Activated CD4-positive, alpha-beta memory T cell treated with anti-CD3 and anti-CD28 coated beads for 36 hours (primary cell): ENCODE data around the gene OR51D1. TPM values are rescaled to one million over a fixed set of nuclear protein-coding genes. Genes with fewer than 3 reads are reported as not detected.

Experiments
- CTCF ChIA-PET: fragments of 350-600 bp; sonication (Branson Sonifier 250); formaldehyde crosslinking; loops from one replicate; lab custom pipeline; 2021; ENCODE audit warnings: antibody characterized with exemption, inconsistent platforms; lab: Charles Lee
- POLR2A ChIA-PET: fragments of 350-600 bp; sonication (Branson Sonifier 250); formaldehyde crosslinking; loops from one replicate; lab custom pipeline; 2021; ENCODE audit warnings: antibody characterized with exemption; lab: Charles Lee
- DNase-seq: peaks from one replicate; pipeline ENCODE4 v3.0.0-alpha.2; 2020
- H3K27ac Mint-ChIP-seq: one replicate; pipeline ENCODE4 v1.8.0; 2021; ENCODE audit warnings: mixed read lengths
- H3K27me3 Mint-ChIP-seq: one replicate; pipeline ENCODE4 v1.8.0; 2021; ENCODE audit warnings: mixed read lengths
- H3K36me3 Mint-ChIP-seq: one replicate; pipeline ENCODE4 v1.8.0; 2021; ENCODE audit warnings: mixed read lengths
- H3K4me1 Mint-ChIP-seq: one replicate; pipeline ENCODE4 v1.8.0; 2021; ENCODE audit warnings: low read depth, mixed read lengths
- H3K4me3 Mint-ChIP-seq: one replicate; pipeline ENCODE4 v1.8.0; 2021; ENCODE audit warnings: mild to moderate bottlenecking, mixed read lengths
- H3K9me3 Mint-ChIP-seq: one replicate; pipeline ENCODE4 v1.8.0; 2021; ENCODE audit warnings: mixed read lengths
- intact Hi-C: fragments of 100-400 bp; cut with micrococcal nuclease; formaldehyde crosslinking; loops from one replicate; pipeline ENCODE4 v1.15.1; 2023
- total RNA-seq, 2 experiments: library from RNA; stranded (reverse); gene quantifications; one replicate each; pipeline ENCODE4 v1.2.3, GENCODE V29; 2021

OR51D1 gene
- total RNA-seq, 2 experiments from 2014 or later = not detected

DNA sequence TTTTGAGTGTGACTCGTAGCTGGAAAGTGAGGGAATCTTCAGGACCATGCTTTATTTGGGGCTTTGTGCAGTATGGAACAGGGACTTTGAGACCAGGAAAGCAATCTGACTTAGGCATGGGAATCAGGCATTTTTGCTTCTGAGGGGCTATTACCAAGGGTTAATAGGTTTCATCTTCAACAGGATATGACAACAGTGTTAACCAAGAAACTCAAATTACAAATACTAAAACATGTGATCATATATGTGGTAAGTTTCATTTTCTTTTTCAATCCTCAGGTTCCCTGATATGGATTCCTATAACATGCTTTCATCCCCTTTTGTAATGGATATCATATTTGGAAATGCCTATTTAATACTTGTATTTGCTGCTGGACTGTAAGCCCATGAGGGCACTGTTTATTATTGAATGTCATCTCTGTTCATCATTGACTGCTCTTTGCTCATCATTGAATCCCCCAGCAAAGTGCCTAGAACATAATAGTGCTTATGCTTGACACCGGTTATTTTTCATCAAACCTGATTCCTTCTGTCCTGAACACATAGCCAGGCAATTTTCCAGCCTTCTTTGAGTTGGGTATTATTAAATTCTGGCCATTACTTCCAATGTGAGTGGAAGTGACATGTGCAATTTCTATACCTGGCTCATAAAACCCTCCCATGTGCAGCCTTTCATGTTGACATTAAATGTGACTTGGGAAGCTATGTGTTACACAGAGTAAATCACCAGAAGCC is 17.5 kb downstream of the OR51D1 start:
- H3K9me3 Mint-ChIP-seq = no peaks in the 10 kb centered on the region
- peaks cover 10% of the 10 kb centered on the region for H3K27me3 Mint-ChIP-seq
- H3K4me1 Mint-ChIP-seq = no peaks in the 10 kb centered on the region
- H3K36me3 Mint-ChIP-seq = no peaks in the 10 kb centered on the region
- DNase-seq = no peak
- H3K27ac Mint-ChIP-seq = no peak overlapping the region
- intact Hi-C loops = no loop called here
- CTCF ChIA-PET = interaction anchor here (1.4 kb wide), 1 partner anchor 17 kb away, joined by 4 read pairs; no protein-coding TSS in a partner anchor
- H3K4me3 Mint-ChIP-seq = no peak overlapping the region
- POLR2A ChIA-PET = no interaction called here

GRCh38 chr11:4658629-4659445 is 21.6 kb downstream of the OR51D1 start:
- no peaks in the 10 kb centered on the region for H3K36me3 Mint-ChIP-seq
- ChIA-PET POLR2A (no interaction called here), CTCF (interaction anchor here (1.4 kb wide), 1 partner anchor 22 kb away, joined by 3 read pairs; the partner anchor contains the start of gene OR51D1)
- no peaks in the 10 kb centered on the region for H3K9me3 Mint-ChIP-seq
- H3K4me1 Mint-ChIP-seq = no peaks in the 10 kb centered on the region
- intact Hi-C loops = no loop called here
- no peak for DNase-seq
- H3K4me3 Mint-ChIP-seq = no peak overlapping the region
- peaks cover 12% of the 10 kb centered on the region for H3K27me3 Mint-ChIP-seq
- H3K27ac Mint-ChIP-seq = no peak overlapping the region

GRCh38 chr11:4662876-4663275 is 25.6 kb downstream of the OR51D1 start:
- Mint-ChIP-seq H3K27ac (no peak overlapping the region), H3K4me3 (no peak overlapping the region), H3K4me1 (no peaks in the 10 kb centered on the region), H3K9me3 (no peaks in the 10 kb centered on the region), H3K27me3 (peaks cover 9% of the 10 kb centered on the region), H3K36me3 (no peaks in the 10 kb centered on the region)
- POLR2A ChIA-PET = no interaction called here
- CTCF ChIA-PET = no interaction called here
- intact Hi-C loops = no loop called here
- DNase-seq = no peak

DNA sequence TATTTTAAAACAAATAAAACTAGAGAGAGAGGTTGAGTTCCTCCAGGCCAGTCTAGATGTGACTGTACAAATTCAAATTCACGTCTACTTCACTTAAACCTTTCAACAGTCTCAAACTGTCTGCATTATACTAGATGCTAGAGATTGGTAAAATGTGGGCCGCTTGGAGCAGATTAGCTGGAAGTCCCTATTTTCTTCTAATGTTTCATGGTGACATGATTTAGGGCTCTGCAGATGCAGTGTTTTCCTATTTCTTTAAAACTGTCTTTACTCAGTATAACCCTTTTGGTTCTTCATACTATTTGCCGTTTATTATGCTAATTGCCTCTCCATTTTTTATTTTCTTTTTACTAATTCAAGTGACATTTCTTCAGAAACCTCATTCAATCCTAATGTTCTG is 26.9 kb downstream of the OR51D1 start:
- DNase-seq = no peak
- Mint-ChIP-seq H3K36me3 (no peaks in the 10 kb centered on the region), H3K27ac (no peak overlapping the region), H3K27me3 (peaks cover 9% of the 10 kb centered on the region), H3K9me3 (no peaks in the 10 kb centered on the region), H3K4me1 (no peaks in the 10 kb centered on the region), H3K4me3 (no peak overlapping the region)
- ChIA-PET CTCF (no interaction called here), POLR2A (no interaction called here)
- intact Hi-C loops = no loop called here

DNA sequence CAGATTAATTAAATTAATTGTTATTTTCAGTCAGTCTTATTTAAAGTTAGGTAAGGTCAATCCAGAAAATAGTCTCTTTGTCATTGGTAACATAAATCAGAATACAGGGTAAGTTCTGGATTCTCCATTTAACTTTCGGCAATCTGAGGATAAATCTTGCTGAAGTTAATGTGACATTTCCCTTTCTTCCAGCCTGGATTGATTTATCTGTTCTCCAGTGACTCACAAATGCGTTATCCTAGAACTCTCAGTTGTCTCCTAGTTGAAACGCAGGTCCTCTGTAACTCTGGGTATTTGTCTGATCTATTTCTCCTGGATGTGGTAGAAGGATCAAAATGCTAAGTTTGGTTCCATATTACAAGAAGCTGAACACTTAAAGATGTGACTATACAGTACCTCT is 27.5 kb downstream of the OR51D1 start:
- intact Hi-C loops = no loop called here
- H3K27ac Mint-ChIP-seq = no peak overlapping the region
- DNase-seq = no peak
- H3K36me3 Mint-ChIP-seq = no peaks in the 10 kb centered on the region
- peaks cover 9% of the 10 kb centered on the region for H3K27me3 Mint-ChIP-seq
- CTCF ChIA-PET = no interaction called here
- H3K9me3 Mint-ChIP-seq = no peaks in the 10 kb centered on the region
- POLR2A ChIA-PET = no interaction called here
- H3K4me3 Mint-ChIP-seq = no peak overlapping the region
- no peaks in the 10 kb centered on the region for H3K4me1 Mint-ChIP-seq

DNA sequence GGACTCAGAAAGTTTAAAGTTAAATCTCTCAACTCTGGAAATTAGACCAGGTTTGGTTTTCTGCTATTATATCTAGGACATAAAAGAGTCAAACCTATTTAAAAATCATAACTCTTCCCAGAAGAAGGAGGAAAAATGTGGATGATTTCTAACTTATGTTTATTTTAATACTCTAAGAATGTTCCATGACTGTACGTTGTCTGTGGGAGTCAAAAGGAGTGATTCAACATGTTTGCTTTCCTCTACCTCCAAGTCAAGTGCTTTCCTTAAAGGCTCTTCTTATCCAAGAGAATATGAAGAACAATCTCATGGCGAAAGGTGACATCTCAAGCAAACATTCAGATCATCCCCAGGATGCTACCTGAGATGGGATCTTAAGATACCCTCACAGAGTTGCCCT is 28.1 kb downstream of the OR51D1 start:
- intact Hi-C loops = no loop called here
- POLR2A ChIA-PET = no interaction called here
- no peaks in the 10 kb centered on the region for H3K4me1 Mint-ChIP-seq
- CTCF ChIA-PET = no interaction called here
- H3K36me3 Mint-ChIP-seq = no peaks in the 10 kb centered on the region
- peaks cover 9% of the 10 kb centered on the region for H3K27me3 Mint-ChIP-seq
- H3K4me3 Mint-ChIP-seq = no peak overlapping the region
- H3K9me3 Mint-ChIP-seq = no peaks in the 10 kb centered on the region
- DNase-seq = no peak
- no peak overlapping the region for H3K27ac Mint-ChIP-seq

- Mint-ChIP-seq H3K27me3 (peaks cover 6% of the 10 kb centered on the region), H3K4me3 (no peak overlapping the region), H3K4me1 (no peaks in the 10 kb centered on the region), H3K9me3 (no peaks in the 10 kb centered on the region), H3K27ac (no peak overlapping the region), H3K36me3 (no peaks in the 10 kb centered on the region)
- DNase-seq = no peak
- ChIA-PET CTCF (no interaction called here), POLR2A (no interaction called here)
- intact Hi-C loops = no loop called here
Observed at GRCh38 chr11:4671741-4672140, 34.5 kb downstream of the OR51D1 start.

GRCh38 chr11:4672470-4672869 is 35.2 kb downstream of the OR51D1 start:
- POLR2A ChIA-PET = no interaction called here
- DNase-seq = no peak
- H3K36me3 Mint-ChIP-seq = no peaks in the 10 kb centered on the region
- H3K9me3 Mint-ChIP-seq = no peaks in the 10 kb centered on the region
- intact Hi-C loops = no loop called here
- no peaks in the 10 kb centered on the region for H3K4me1 Mint-ChIP-seq
- no peak overlapping the region for H3K4me3 Mint-ChIP-seq
- no peak overlapping the region for H3K27ac Mint-ChIP-seq
- H3K27me3 Mint-ChIP-seq = peaks cover 6% of the 10 kb centered on the region
- CTCF ChIA-PET = no interaction called here

- intact Hi-C loops = no loop called here
- Mint-ChIP-seq H3K9me3 (no peaks in the 10 kb centered on the region), H3K4me3 (no peak overlapping the region), H3K27me3 (peaks cover 6% of the 10 kb centered on the region), H3K27ac (no peak overlapping the region), H3K36me3 (no peaks in the 10 kb centered on the region), H3K4me1 (no peaks in the 10 kb centered on the region)
- CTCF ChIA-PET = no interaction called here
- no peak for DNase-seq
- POLR2A ChIA-PET = no interaction called here
Observed at GRCh38 chr11:4673781-4674180, 36.5 kb downstream of the OR51D1 start.

DNA sequence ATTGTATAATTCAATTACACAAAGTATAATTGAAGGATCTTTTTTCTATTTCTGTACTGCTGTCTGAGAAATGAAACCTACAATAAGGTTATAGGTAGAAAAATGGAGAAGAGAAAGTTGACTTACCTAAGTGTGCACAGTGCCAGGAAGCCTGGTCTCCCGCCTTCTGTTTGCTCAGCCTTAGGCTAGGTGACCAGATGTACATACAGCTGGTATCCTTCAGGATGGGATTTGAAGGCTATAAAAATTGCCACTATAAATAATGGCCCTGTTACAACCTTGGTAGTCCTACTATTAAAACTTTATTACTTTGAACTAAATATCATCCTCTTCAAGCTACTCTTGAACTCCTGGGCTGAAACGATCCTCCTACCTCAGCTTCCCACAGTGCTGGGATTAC is 40.7 kb downstream of the OR51D1 start:
- ChIA-PET POLR2A (no interaction called here), CTCF (no interaction called here)
- DNase-seq = no peak
- Mint-ChIP-seq H3K27me3 (peaks cover 9% of the 10 kb centered on the region), H3K4me3 (no peak overlapping the region), H3K4me1 (no peaks in the 10 kb centered on the region), H3K9me3 (no peaks in the 10 kb centered on the region), H3K36me3 (no peaks in the 10 kb centered on the region), H3K27ac (no peak overlapping the region)
- intact Hi-C loops = no loop called here

GRCh38 chr11:4680341-4680740 is 43.1 kb downstream of the OR51D1 start:
- Mint-ChIP-seq H3K9me3 (no peaks in the 10 kb centered on the region), H3K36me3 (no peaks in the 10 kb centered on the region), H3K4me1 (no peaks in the 10 kb centered on the region), H3K27me3 (peaks cover 3% of the 10 kb centered on the region), H3K27ac (no peak overlapping the region), H3K4me3 (no peak overlapping the region)
- ChIA-PET POLR2A (no interaction called here), CTCF (interaction anchor here (1.2 kb wide), 1 partner anchor 44 kb away, joined by 4 read pairs; the partner anchor contains the start of gene OR51D1)
- intact Hi-C loops = no loop called here
- DNase-seq = no peak

GRCh38 chr11:4682623-4683419 is 45.5 kb downstream of the OR51D1 start:
- DNase-seq = no peak
- no peaks in the 10 kb centered on the region for H3K4me1 Mint-ChIP-seq
- POLR2A ChIA-PET = no interaction called here
- CTCF ChIA-PET = interaction anchor here (1.4 kb wide), 1 partner anchor 46 kb away, joined by 4 read pairs; the partner anchor contains the start of gene OR51D1
- H3K27ac Mint-ChIP-seq = no peak overlapping the region
- H3K27me3 Mint-ChIP-seq = peaks cover 3% of the 10 kb centered on the region
- intact Hi-C loops = no loop called here
- H3K9me3 Mint-ChIP-seq = no peaks in the 10 kb centered on the region
- H3K36me3 Mint-ChIP-seq = no peaks in the 10 kb centered on the region
- H3K4me3 Mint-ChIP-seq = no peak overlapping the region
